ENCODE results near the gene CD300E.
"Not testable (repeated sequence)": the region's sequence is repeated elsewhere in the genome, so short reads cannot be mapped to it uniquely, and the experiment has no call there.

CD300E gene

DNA sequence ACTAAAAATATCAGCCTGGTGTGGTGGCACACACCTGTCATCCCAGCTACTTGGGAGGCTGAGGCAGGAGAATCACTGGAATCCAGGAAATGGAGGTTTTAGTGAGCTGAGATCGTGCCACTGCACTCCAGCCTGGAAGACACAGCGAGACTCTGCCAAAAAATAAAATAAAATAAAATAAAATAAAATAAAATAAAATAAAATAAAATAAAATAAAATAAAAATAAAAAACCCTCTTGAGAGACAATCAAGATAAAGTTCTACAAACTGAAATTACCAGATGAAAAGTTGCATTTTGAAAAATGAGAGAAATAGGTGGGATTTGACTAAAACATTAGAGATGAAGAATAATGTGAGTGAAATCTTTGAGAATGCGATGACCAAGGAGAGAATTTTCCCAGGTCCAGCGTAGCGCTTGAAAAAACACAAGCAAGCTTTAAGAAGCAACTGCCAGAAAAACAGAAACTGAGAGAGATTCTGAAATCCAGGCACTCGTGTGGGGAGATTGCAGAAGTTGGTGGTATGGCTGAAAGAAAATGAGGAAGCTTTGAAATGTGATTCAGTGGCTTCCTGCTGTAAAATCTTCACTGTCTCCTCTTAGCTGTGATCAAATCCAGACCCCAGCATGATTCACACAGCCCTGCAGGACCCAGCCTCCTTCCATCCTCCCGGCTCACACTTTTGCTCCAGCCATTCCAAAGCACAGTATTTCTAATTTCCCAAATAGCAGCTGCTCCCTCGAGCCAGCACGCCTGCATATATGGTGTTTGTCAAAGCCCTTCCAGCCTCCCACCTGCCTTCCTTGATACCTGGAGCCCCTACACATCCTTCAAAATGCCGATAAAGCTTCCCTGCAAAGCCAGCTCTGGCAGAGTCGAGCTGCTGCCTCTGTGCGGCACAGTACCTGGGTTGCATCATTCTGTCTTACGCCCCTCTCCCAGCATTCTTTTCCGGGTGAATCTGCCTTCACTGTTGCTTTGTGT is 8.2 kb upstream of the CD300E start:
- POLR2A ChIA-PET = interaction anchor here (0.6 kb wide), 1 partner anchor 806 kb away, joined by 4 read pairs; no protein-coding TSS in a partner anchor
- CTCF ChIA-PET = interaction anchor here (1.1 to 1.5 kb wide), 4 partner anchors 16 to 107 kb away, joined by 3 to 8 read pairs (median 4); no protein-coding TSS in a partner anchor
- TF ChIP-seq, protein P1, sequence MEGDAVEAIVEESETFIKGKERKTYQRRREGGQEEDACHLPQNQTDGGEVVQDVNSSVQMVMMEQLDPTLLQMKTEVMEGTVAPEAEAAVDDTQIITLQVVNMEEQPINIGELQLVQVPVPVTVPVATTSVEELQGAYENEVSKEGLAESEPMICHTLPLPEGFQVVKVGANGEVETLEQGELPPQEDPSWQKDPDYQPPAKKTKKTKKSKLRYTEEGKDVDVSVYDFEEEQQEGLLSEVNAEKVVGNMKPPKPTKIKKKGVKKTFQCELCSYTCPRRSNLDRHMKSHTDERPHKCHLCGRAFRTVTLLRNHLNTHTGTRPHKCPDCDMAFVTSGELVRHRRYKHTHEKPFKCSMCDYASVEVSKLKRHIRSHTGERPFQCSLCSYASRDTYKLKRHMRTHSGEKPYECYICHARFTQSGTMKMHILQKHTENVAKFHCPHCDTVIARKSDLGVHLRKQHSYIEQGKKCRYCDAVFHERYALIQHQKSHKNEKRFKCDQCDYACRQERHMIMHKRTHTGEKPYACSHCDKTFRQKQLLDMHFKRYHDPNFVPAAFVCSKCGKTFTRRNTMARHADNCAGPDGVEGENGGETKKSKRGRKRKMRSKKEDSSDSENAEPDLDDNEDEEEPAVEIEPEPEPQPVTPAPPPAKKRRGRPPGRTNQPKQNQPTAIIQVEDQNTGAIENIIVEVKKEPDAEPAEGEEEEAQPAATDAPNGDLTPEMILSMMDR (IDR thresholded peaks at IDR 0.05; ENCODE audit: control extremely low read depth, extremely low read depth, low read depth, missing control alignments) = no peak
- DNase-seq (ENCODE audit: extremely low spot score) = peak; percentile 56

DNA sequence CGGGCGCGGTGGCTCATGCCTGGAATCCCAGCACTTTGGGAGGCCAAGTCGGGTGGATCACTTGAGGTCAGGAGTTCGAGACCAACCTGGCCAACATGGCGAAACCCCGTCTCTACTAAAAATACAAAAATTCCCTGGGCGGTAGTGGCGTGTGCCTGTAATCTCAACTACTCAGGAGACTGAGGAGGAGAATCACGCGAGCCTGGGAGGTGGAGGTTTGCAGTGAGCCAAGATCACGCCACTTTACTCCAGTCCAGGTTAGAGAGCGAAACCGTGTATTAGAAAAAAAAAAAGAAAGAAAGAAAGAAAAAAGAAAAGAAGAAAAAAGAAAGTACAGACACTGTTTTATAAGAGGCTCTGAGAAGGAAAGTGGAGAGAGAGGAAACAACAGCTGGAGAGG is 6.7 kb upstream of the CD300E start:
- DNase-seq (ENCODE audit: extremely low spot score); CTCF ChIA-PET; POLR2A ChIA-PET: not testable (repeated sequence)

DNA sequence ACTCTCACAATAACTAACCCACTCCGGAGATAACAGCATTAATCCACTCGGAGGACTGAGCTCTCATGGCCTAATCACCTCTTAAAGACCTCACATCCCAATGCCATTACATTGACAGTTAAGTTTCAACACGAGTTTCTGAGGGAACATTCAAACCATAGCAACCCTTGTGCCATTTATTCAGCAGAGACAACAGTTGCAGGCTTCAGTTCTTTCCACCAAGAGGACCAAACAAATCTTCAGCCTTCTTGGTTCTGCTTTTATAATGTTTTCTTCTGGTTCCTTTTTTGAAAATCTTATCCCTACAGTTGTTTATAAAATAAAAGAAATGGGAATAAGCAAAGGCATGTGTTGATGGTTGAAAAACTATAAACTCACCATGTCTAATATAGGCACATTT is 2.1 kb upstream of the CD300E start:
- TF ChIP-seq, protein P1 (IDR thresholded peaks at IDR 0.05; ENCODE audit: control extremely low read depth, extremely low read depth, low read depth, missing control alignments) = no peak
- CTCF ChIA-PET = interaction anchor here (0.8 to 2.4 kb wide), 5 partner anchors 10 to 257 kb away, joined by 3 to 6 read pairs (median 3); no protein-coding TSS in a partner anchor
- POLR2A ChIA-PET = no interaction called here

DNA sequence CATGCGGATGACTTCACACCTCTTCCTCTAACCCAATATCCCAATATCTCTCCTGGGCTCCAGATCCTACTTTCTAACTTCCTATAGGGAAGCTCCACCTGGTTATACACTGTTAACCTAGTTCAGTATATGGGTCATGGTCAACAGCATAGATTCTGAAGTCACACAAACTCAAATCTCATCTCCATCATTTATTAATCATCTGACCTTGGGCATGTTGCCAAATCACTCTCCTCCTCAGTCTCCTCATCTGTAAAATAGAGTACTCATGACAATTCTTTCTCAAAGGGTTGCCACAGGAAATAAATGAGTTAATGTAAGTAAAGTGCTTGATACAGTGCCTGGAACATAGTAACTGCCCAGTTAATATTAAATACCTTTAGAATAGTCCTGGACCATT is 593 bp upstream of the CD300E start:
- TF ChIP-seq, protein P1 (IDR thresholded peaks at IDR 0.05; ENCODE audit: control extremely low read depth, extremely low read depth, low read depth, missing control alignments) = no peak
- ChIA-PET POLR2A (no interaction called here), CTCF (interaction anchor here (1.3 to 2.4 kb wide), 3 partner anchors 11 to 255 kb away, joined by 3 to 6 read pairs (median 3); no protein-coding TSS in a partner anchor)
- DNase-seq (ENCODE audit: extremely low spot score) = no peak

More for the DNA sequence above, 2.1 kb upstream of the CD300E start:
- DNase-seq (ENCODE audit: extremely low spot score) = no peak

DNA sequence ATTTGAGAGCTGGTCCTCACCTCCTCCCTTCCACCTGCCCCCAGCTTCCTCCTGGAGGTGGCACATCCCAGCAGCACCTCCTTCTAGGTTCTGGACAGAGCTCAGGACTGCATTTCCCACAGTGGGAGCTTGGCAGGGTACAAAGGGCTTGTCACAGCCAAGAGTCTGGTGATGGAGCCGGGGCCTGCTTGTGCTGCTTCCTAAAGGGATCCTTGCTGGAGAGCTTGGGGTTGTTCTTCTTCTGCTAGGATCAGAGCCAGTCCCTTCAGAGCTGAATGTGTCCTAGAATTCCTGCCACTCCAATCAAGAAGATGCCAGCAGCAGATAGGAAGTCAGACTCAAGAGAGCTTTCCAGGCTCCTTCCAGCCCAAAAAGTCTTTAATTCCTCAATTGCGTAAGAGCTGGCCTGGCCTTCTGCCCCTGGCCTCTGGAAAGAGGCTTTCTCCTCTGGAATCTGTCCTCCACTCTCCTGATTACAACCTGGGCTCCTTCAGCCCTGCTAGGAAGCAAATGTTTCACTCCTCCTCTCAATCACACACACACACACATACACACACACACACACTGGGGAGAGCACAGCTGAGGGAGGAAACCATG is 4.4 kb downstream of the CD300E start:
- ChIA-PET POLR2A (no interaction called here), CTCF (interaction anchor here (1.0 to 1.7 kb wide), 3 partner anchors 39 to 240 kb away, joined by 3 to 4 read pairs (median 3); no protein-coding TSS in a partner anchor)
- DNase-seq (ENCODE audit: extremely low spot score) = no peak
- TF ChIP-seq, protein P1 (IDR thresholded peaks at IDR 0.05; ENCODE audit: control extremely low read depth, extremely low read depth, low read depth, missing control alignments) = no peak

DNA sequence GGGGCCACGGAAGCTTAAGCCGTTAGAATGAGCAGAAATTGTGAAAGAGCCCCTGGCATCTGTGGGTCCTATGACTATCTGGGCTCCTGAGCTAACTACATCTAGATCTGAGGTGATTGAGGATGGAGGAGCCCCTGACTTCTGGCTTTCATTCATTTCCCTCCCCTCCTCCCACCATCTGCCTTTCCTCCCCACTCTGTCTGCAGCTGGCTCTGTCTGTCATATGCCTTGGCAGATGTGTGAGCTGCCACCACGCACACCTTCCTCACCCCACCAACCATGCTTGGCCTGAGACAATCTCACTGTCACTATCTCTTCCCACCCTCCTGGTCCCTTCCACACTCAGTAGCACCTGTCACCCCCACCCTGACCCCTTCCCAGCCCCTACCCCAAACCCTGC is 5.1 kb downstream of the CD300E start:
- DNase-seq (ENCODE audit: extremely low spot score) = no peak
- ChIA-PET CTCF (interaction anchor here (1.0 to 2.2 kb wide), 6 partner anchors 14 to 251 kb away, joined by 3 to 8 read pairs (median 4); partner anchors contain the start of gene RAB37), POLR2A (no interaction called here)
- TF ChIP-seq, protein P1 (IDR thresholded peaks at IDR 0.05; ENCODE audit: control extremely low read depth, extremely low read depth, low read depth, missing control alignments) = no peak
